Measurements from ENCODE around the gene SETDB2.
A peak's percentile ranks its signal among the peaks of the same experiment; 100 is the strongest.

The SETDB2 gene

DNA sequence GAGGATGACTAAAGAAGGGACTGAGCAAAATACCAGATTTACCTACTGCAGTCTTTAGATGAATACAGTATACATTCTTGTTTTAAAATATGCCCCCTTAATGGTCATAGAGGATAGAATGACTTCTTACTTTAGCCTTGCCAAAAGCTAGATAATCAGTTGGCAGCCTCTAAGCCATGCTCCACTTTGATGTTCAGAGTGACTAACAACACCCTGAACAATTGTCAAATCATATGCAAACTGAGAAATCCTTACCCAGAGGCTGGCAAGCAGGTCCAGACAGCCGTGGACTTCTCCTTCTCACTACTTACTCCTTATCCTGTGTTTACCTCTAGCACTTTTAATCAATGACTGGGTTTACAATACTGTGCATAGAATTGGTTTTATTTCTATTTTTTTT, 28.1 kb downstream of the SETDB2 start:
- DNase-seq (ENCODE audit: low read depth) = no peak

- no peak for DNase-seq (ENCODE audit: low read depth)
Measured at GRCh38 chr13:49476529-49476928, 32.5 kb downstream of the SETDB2 start.

- DNase-seq (ENCODE audit: low read depth) = no peak
Measured at GRCh38 chr13:49481788-49482187, 37.7 kb downstream of the SETDB2 start.

GRCh38 chr13:49488563-49488962, 44.5 kb downstream of the SETDB2 start:
- DNase-seq (ENCODE audit: low read depth) = no peak

- DNase-seq (ENCODE audit: low read depth) = no peak
Measured at GRCh38 chr13:49494645-49495044, 50.6 kb downstream of the SETDB2 start.

DNA sequence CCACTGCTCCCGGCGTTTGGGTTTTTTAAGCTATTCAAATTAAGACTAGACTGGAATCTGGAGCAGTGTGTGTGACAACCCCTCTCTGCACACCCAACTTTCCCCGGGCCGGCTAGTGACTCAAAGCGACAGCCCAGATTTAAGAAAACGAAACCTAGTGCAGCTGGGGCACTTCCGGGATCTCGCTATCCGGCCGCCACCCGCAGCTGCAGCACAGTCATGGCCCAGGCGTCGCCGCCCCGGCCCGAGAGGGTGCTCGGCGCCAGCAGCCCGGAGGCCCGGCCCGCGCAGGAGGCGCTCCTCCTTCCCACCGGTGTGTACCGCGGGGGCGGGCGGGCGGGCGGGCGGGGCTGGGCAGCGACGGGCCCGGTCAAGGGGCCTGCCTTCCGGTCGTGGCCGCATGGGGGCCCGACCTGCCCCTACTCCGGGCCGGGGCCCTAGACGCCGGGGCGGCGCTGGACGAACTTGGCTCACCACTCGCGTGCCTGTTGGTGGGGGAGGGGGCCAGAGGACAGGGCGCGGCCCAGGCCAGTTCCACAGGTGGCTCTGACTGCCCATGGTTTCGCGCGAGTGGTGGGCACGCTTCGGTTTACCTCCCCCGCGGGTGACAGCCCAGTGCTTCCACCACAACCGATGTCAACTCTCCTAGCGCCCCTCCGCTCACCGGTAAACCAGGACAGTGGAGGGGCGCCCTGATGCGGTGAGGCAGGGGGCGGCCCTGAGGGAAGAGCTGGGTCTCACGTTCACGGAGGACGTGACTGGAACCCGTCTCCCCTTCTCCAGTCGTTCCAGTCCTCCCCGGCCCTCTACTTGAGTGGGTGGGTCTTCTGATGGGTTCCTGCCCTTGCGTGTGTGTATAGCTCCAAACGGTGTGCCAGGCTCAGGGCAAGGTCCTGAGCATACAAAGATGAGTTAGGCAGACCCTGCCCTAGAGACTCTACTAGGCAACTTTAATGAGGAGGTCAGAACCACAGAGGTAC, 52.0 kb downstream of the SETDB2 start, which contains the start of gene PHF11:
Gene PHF11 (plus strand): TSS at position 171 of the 980 bp plus-strand sequence. CDS start 49 bp downstream, at position 220.
- peak; percentile 79 for DNase-seq (ENCODE audit: low read depth)

- DNase-seq (ENCODE audit: low read depth) = peak; percentile 21
Measured at GRCh38 chr13:49496837-49497236, 52.8 kb downstream of the SETDB2 start.

DNA sequence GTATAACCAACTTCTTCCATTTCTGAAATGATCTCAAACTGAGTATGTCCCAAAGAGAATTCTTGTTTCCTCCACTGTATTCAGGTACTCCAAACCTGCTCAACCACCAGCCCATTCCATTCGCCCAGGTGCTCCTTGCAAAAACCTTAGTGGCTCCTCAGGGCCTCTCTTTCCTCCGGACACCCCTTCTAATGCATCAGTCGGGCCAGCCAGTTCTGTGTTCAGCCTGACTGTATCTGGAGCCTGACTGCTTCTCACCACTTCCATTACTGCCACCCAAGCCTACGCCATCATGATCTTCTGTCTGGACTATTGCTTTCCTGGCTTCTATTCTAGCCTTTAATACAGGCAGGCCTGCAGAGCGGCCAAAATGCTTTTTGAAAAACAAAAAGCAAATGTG, 53.2 kb downstream of the SETDB2 start:
- DNase-seq (ENCODE audit: low read depth) = no peak

- DNase-seq (ENCODE audit: low read depth) = no peak
Measured at GRCh38 chr13:49498206-49498605, 54.1 kb downstream of the SETDB2 start.

DNA sequence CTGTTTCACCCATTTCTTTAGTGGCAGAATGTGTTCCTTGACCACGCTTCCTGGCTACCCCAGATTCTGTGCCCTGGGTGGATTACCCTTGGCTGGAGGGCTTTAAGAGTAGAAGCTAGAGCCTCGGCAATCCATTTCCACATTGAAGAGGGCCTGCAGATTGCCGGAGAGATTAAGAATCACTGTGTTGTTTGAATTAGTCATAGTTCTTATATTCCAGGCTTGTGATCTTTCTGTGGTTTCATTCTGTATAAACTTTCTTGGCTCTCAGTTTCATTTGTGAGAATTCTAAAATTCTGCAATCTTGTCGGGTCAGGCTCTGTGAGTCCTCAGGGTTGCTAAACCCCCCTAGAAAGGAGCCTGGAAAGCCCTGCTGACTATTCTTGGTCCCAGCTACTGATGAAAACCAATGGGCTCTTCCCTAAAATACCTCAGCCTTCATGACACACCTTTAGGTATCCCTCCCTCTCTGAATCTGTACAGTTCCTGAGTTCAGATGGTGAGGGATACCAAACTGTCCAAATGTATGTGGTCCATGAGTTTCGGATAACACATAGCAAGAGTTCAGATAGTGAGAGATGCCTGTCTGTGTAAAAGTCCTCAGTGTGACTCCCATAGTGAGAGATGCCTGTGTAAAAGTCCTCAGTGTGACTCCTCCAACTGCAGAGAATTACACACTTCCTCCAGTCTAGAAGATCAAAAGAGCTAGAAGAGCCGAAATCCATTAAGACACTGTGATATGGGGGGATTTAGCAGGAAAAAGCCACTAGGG, 56.0 kb downstream of the SETDB2 start:
- no peak for DNase-seq (ENCODE audit: low read depth)

- no peak for DNase-seq (ENCODE audit: low read depth)
Measured at GRCh38 chr13:49502954-49503353, 58.9 kb downstream of the SETDB2 start.

DNA sequence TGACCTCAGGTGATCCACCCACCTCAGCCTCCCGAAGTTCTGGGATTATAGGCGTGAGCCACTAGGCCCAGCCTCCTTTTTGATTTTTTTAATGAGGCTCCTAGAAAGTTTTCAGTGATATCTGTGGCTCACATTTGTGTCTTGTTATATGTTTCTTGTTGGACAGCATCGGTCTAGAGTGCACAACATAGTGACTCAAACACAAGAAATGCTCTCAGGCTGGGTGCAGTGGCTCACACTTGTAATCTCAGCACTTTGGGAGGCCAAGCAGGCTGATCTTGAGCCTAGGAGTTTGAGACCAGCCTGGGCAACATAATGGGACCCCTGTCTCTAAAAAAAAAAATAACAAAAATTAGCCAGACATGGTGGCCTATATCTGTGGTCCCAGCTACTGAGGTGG, 59.9 kb downstream of the SETDB2 start:
- DNase-seq (ENCODE audit: low read depth) = no peak

- no peak for DNase-seq (ENCODE audit: low read depth)
Measured at GRCh38 chr13:49512578-49512977, 68.5 kb downstream of the SETDB2 start.

DNA sequence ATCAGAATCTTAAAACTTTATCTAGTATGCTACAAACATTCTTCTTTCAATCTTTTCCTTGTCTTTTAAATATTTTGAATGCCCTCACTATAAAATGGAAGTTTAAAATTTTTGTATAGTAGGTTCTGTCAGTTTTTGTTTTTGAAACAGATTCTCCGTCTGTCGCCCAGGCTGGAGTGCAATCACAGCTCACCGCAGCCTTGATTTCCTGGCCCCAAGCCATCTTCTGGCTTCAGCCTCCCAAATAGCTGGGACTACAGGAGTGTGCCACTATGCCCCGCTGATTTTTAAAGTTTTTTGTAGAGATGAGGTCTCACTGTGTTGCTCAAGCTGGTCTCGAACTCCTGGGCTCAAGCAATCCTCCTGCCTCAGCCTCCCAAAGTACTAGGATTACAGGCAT, 72.4 kb downstream of the SETDB2 start:
- no peak for DNase-seq (ENCODE audit: low read depth)

DNA sequence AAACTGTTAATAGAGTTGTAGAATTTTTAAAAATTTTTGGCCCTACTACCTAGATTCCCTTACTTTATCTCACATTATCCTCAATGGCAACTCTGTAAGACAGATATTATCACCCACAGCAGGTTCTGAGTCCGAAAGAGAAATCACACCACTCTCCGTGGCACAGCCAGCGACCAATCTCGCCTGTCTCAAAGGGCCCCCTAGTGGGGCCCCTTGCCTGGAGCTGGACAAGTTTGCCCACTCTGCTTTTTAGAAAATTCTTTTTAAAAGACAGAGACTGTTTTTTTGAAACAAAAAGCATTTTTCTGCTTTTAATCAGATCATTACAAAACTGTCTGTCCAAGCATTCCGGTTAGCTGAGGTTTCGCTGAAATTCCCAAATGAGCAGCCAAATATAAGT, 73.4 kb downstream of the SETDB2 start:
- DNase-seq (ENCODE audit: low read depth) = no peak

DNA sequence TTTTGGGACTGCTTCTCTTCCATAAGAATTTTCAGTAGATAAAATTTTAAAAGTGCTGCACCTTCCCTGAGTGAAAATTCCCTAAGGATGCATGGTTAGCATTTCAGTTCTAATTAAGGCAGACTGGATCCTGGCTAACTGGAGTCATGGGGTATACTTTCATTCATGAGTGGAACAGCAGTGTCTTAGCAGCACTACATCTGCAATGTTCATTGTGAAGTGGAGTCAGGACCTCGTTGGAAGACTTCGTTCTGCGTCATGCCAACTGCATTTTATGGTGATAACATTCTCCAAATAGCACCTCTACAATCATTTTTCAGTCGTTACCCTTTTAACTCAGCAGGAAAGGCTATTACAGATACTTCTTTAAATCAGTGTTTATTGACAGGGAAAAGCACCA, 77.2 kb downstream of the SETDB2 start:
- no peak for DNase-seq (ENCODE audit: low read depth)

- no peak for DNase-seq (ENCODE audit: low read depth)
Measured at GRCh38 chr13:49524740-49525501, 80.8 kb downstream of the SETDB2 start.

DNA sequence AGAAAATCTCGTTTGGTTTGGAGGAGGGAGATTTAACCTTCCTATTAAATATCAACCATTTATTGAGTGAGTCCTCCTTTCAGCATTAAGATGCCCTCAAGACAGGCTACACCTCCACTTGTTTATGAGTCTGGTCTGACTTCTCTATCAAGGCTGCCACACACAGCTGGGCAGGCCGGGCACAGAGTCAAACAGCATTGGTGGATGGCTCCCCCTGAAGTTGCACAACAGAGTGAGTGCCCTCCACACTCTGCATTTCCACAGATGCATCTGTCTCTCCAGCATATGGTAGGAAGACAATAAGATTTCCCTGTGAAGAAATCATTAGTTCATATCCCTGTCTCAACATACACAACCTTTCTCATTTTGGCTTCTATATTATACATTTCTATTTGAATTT, 83.0 kb downstream of the SETDB2 start:
- no peak for DNase-seq (ENCODE audit: low read depth)

DNA sequence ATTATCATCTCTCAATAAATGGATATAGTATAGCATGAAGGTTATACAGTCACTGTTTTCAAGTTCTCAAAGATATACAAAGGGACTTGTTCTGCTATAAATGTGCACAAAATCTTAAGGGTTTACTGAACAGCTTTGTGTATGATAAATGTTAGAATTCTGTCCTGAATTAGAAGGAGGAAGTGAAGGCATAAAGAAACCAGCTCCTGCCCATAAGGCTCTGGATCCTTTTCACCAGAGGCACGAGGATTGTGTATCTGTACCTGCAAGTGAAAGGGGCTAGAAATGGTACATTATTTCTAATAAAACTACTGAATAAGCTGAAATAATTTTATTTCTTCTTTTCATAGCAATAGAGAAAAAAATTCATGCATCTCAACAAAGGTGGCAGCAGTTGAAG, 84.1 kb downstream of the SETDB2 start:
- DNase-seq (ENCODE audit: low read depth) = no peak

DNA sequence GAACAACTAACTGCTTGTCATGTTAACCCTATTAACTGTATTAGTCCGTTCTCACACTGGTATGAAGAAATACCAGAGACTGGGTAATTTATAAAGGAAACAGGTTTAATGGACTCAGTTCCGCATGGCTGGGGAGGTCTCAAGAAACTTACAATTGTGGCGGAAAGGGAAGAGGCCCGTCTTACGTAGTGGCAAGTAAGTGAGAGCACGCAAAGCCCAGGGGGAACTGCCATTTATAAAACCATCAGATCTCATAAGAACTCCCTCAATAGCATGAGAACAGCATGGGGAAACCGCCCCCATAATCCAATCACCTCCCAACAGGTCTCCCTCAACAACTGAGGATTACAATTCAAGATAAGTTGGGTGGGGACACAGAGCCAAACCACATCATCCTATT, 86.4 kb downstream of the SETDB2 start:
- no peak for DNase-seq (ENCODE audit: low read depth)

- DNase-seq (ENCODE audit: low read depth) = no peak
Measured at GRCh38 chr13:49532593-49532992, 88.5 kb downstream of the SETDB2 start.

DNA sequence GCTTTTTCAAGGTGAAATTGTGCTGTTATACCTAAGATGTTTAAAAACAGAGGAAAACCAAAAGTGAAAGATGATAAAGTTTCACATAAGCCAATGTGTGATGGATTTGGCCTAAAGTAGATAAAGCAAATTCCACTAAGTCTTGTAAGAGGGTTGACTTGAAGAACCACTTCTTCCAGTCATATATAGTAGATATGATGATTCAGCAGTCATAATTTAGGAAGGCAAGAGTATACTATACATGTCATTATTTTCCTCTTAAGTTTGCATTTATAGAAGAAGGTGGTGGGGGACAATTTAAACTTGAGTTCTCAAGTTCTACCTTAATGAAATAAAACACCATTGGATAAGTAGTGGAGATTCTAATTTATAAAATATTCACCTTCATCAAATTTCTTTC, 88.9 kb downstream of the SETDB2 start:
- DNase-seq (ENCODE audit: low read depth) = no peak

Data from activated T-cell treated with anti-CD3 and anti-CD28 coated beads for 1 hour (primary cell).